PC-9 (cell line): Measurements from ENCODE around the gene TSPAN14. TPM values are rescaled to one million over a fixed set of nuclear protein-coding genes. Genes with fewer than 3 reads are reported as not detected.

Experiments used
- BruUV-seq: library from RNA; stranded (reverse); fragments of 400-500 nt; replicated peaks from 2 replicates; lab custom pipeline; 2021; lab: Mats Ljungman, UMichigan
- CTCF ChIA-PET: fragments of 300-600 bp; sonication (Branson Sonifier 250); formaldehyde crosslinking; loops from one replicate; lab custom pipeline; 2022; ENCODE audit warnings: antibody characterized with exemption; lab: Charles Lee
- POLR2A ChIA-PET: fragments of 300-600 bp; sonication (Branson Sonifier 250); formaldehyde crosslinking; loops from one replicate; lab custom pipeline; 2022; ENCODE audit warnings: antibody characterized with exemption; ENCODE audit not compliant: unreplicated experiment; lab: Charles Lee
- DNase-seq, 2 experiments: peaks; one replicate each; pipeline versions ENCODE4 v3.0.0 to v3.0.0-alpha.2; 2015 to 2022; ENCODE audit warnings: mixed read lengths in 1 of 2
- H2AFZ ChIP-seq: fragments of 200-600 bp; sonication (generic); 2 replicates; pipeline ENCODE4 v1.8.1; 2017; ENCODE audit warnings: antibody characterized with exemption
- H3F3A ChIP-seq: fragments of 200-600 bp; sonication (generic); 2 replicates; pipeline ENCODE4 v1.8.1; 2017; ENCODE audit warnings: antibody characterized with exemption, mild to moderate bottlenecking, low read depth; ENCODE audit not compliant: insufficient read depth
- H3K27ac ChIP-seq: fragments of 200-600 bp; sonication (generic); 2 replicates; pipeline ENCODE4 v1.6.1; 2016; ENCODE audit warnings: mixed run types
- H3K27me3 ChIP-seq: fragments of 200-600 bp; sonication (generic); 2 replicates; pipeline ENCODE4 v1.6.1; 2016; ENCODE audit warnings: low read depth, mixed run types; ENCODE audit not compliant: insufficient read depth
- H3K36me3 ChIP-seq: fragments of 200-600 bp; sonication (generic); 2 replicates; pipeline ENCODE4 v1.6.1; 2016; ENCODE audit warnings: low read depth, mixed run types
- H3K4me1 ChIP-seq: fragments of 200-600 bp; sonication (generic); replicated peaks from 2 replicates; pipeline ENCODE4 v1.6.1; 2016; ENCODE audit warnings: mixed run types; ENCODE audit not compliant: insufficient read depth
- H3K4me2 ChIP-seq: fragments of 200-600 bp; sonication (generic); 2 replicates; pipeline ENCODE4 v1.6.1; 2017; ENCODE audit warnings: mixed run types
- H3K4me3 ChIP-seq: fragments of 200-600 bp; sonication (generic); 2 replicates; pipeline ENCODE4 v1.6.1; 2016; ENCODE audit warnings: mixed run types
- H3K79me2 ChIP-seq: fragments of 200-600 bp; sonication (generic); 2 replicates; pipeline ENCODE4 v1.6.1; 2017; ENCODE audit warnings: low read depth, mixed run types
- H3K9me2 ChIP-seq: fragments of 200-600 bp; sonication (generic); 2 replicates; pipeline ENCODE4 v1.8.1; 2017; ENCODE audit warnings: mild to moderate bottlenecking; ENCODE audit not compliant: insufficient read depth
- H3K9me3 ChIP-seq: fragments of 200-600 bp; sonication (generic); 2 replicates; pipeline ENCODE4 v1.8.1; 2016; ENCODE audit warnings: low read depth; ENCODE audit not compliant: insufficient read depth
- H4K20me1 ChIP-seq: fragments of 200-600 bp; sonication (generic); 2 replicates; pipeline ENCODE4 v1.8.1; 2017; ENCODE audit not compliant: insufficient read depth
- CTCF ChIP-seq: fragments of 200-600 bp; sonication (generic); conservative IDR thresholded peaks from 2 replicates; pipeline ENCODE4 v1.6.1; 2017; ENCODE audit warnings: mixed run types, antibody characterized with exemption, mild to moderate bottlenecking, moderate library complexity
- EZH2 ChIP-seq: fragments of 200-600 bp; sonication (generic); IDR thresholded peaks from 2 replicates; pipeline ENCODE4 v1.8.0; 2017; ENCODE audit warnings: antibody characterized with exemption, low read depth
- intact Hi-C: fragments of 100-400 bp; cut with micrococcal nuclease; formaldehyde crosslinking; loops from one replicate; pipeline ENCODE4 v1.10.0; 2022; ENCODE audit not compliant: unreplicated experiment
- total RNA-seq: library from RNA; stranded (reverse); gene quantifications from 2 replicates; pipeline ENCODE4 v1.2.3, GENCODE V29; 2021

TSPAN14 gene
- total RNA-seq, 1 experiment from 2014 or later, result 135 TPM

- Histone ChIP-seq H3K4me1 (0 out of 2 replicates have a peak, but pooled peaks cover 6% of the 10 kb centered on the region), H3K27ac (no peak overlapping the region), H3K79me2 (no peaks in the 10 kb centered on the region), H3K9me3 (no peaks in the 10 kb centered on the region), H3F3A (no peaks in the 10 kb centered on the region), H3K4me3 (no peak overlapping the region), H4K20me1 (no peaks in the 10 kb centered on the region), H3K9me2 (no peaks in the 10 kb centered on the region), H3K4me2 (no peak overlapping the region), H2AFZ (no peak overlapping the region), H3K36me3 (no peaks in the 10 kb centered on the region), H3K27me3 (no peaks in the 10 kb centered on the region)
- TF ChIP-seq CTCF (no peak), EZH2 (no peak)
- POLR2A ChIA-PET, result no interaction called here
- CTCF ChIA-PET, result no interaction called here
- intact Hi-C loops, result no loop called here
- no peak for DNase-seq
- BruUV-seq, result no TSS peak
Observed at GRCh38 chr10:80540136-80540535, 86.0 kb downstream of the TSPAN14 start.

DNA sequence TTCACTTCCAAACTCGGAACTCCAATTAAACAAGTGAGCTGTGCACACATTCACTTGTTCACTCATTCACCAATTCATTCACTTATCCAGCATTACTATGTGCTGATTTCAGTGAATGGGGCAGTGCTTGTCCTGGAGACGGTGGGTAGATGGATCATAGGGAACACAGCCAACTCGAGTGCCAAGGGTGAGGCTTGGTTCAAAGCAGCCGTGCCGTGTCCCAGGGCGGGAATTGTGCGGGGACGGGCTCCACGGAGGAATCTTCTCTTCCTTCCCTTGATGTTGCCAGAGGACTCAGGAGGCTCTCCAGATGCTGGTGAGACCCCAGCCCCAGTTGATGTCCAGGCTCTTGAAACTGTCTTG, 86.5 kb downstream of the TSPAN14 start:
- Histone ChIP-seq H3K9me2 (no peaks in the 10 kb centered on the region), H3K4me3 (no peak overlapping the region), H3K79me2 (no peaks in the 10 kb centered on the region), H3K4me1 (0 out of 2 replicates have a peak, but pooled peaks cover 3% of the 10 kb centered on the region), H4K20me1 (no peaks in the 10 kb centered on the region), H3K4me2 (no peak overlapping the region), H3K27me3 (no peaks in the 10 kb centered on the region), H2AFZ (no peak overlapping the region), H3K36me3 (no peaks in the 10 kb centered on the region), H3K9me3 (no peaks in the 10 kb centered on the region), H3K27ac (no peak overlapping the region), H3F3A (no peaks in the 10 kb centered on the region)
- TF ChIP-seq CTCF, result no peak
- TF ChIP-seq EZH2, result no peak
- no TSS peak for BruUV-seq
- CTCF ChIA-PET, result no interaction called here
- POLR2A ChIA-PET, result no interaction called here
- intact Hi-C loops, result no loop called here
- no peak for DNase-seq

DNA sequence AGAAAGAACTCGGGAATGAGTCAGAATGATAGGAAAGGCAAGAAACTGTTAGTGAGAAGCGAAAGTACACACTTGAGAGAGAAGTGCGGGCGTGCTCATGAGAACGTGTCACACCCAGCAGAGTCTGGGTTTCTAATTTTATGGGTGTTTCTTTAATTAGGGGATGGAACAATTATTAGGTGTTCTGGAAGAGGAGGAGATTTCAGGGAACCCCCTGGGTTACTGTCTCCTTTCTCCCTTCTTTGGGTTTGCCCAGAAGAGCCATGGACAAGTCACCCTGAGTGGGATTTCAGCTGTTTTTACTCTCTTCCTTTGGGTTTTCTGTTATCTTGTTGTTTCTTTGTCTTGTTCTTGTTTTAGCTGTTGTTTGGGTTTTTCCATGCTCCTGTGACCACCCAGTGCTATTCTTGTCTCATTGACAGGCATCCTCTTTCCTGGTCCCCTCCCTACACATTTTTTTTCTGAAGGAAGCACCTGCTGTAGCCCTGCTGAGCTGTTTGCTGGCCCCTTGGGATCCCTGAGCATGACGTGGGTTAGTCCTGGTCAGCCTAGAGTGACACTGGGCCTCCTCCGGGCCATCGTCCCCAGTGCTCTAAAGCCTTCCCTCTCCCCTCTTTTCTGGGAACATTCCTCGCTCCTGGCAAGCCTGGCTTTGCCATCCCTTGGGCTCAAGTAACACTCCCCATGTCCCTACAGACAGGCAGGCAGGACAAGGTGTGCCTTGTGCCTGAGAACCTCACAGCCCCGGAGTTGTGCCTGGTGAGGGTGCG, 87.1 kb downstream of the TSPAN14 start:
- no peaks in the 10 kb centered on the region for H3K27me3 ChIP-seq
- H3K4me1 ChIP-seq, result 0 out of 2 replicates have a peak, but pooled peaks cover 3% of the 10 kb centered on the region
- intact Hi-C loops, result no loop called here
- H4K20me1 ChIP-seq, result no peaks in the 10 kb centered on the region
- no peaks in the 10 kb centered on the region for H3K9me2 ChIP-seq
- POLR2A ChIA-PET, result no interaction called here
- H3K9me3 ChIP-seq, result no peaks in the 10 kb centered on the region
- H3K36me3 ChIP-seq, result no peaks in the 10 kb centered on the region
- BruUV-seq, result no TSS peak
- H3K79me2 ChIP-seq, result no peaks in the 10 kb centered on the region
- no peak overlapping the region for H3K4me2 ChIP-seq
- H2AFZ ChIP-seq, result no peak overlapping the region
- H3K27ac ChIP-seq, result no peak overlapping the region
- CTCF ChIA-PET, result no interaction called here
- DNase-seq, result no peak
- no peak overlapping the region for H3K4me3 ChIP-seq
- TF ChIP-seq CTCF, result no peak
- H3F3A ChIP-seq, result no peaks in the 10 kb centered on the region
